IMR-90 (cell line): ENCODE data around the gene STARD7. TPM values are rescaled to one million over a fixed set of nuclear protein-coding genes. Genes with fewer than 3 reads are reported as not detected.

Experiments
- ATAC-seq: fragments of 200-7000 bp; cut with Tn5 transposase; 2 replicates; pipeline ENCODE4 v1.9.1; 2020; ENCODE audit warnings: low read depth, mild to moderate bottlenecking, moderate library complexity
- BruUV-seq: library from RNA; stranded (reverse); fragments of 400-500 nt; replicated peaks from 2 replicates; lab custom pipeline; 2021; lab: Mats Ljungman, UMichigan
- CTCF ChIA-PET: fragments of 300-600 bp; formaldehyde crosslinking; extraction: SDS; loops from one replicate; lab custom pipeline; 2021; ENCODE audit warnings: antibody characterized with exemption; lab: Yijun Ruan, JAX
- POLR2A ChIA-PET: fragments of 300-600 bp; sonication (Branson Sonifier 250); formaldehyde crosslinking; loops from one replicate; lab custom pipeline; 2022; ENCODE audit warnings: antibody characterized with exemption; ENCODE audit not compliant: unreplicated experiment; lab: Charles Lee
- DNase-seq: peaks from one replicate; pipeline ENCODE4 v3.0.0; 2013
- H2AFZ ChIP-seq: replicated peaks from 2 replicates; pipeline ENCODE3; 2013; ENCODE audit warnings: low read length, mild to moderate bottlenecking; ENCODE audit not compliant: poor library complexity
- H2AK5ac ChIP-seq: 2 replicates; pipeline ENCODE4 v1.6.1; 2013; ENCODE audit warnings: low read depth, low read length, inconsistent platforms
- H2AK9ac ChIP-seq: replicated peaks from 2 replicates; pipeline ENCODE3; 2013; ENCODE audit warnings: mild to moderate bottlenecking, low read depth, low read length, moderate library complexity; ENCODE audit not compliant: poor library complexity
- H2BK120ac ChIP-seq: 2 replicates; pipeline ENCODE4 v1.6.1; 2013; ENCODE audit warnings: low read depth, low read length, inconsistent platforms
- H2BK15ac ChIP-seq: 3 replicates; pipeline ENCODE4 v1.6.1; 2013; ENCODE audit warnings: low read depth, low read length, inconsistent platforms
- H2BK20ac ChIP-seq: 2 replicates; pipeline ENCODE4 v1.6.1; 2013; ENCODE audit warnings: low read depth, mild to moderate bottlenecking, inconsistent platforms, low read length, moderate library complexity
- H2BK5ac ChIP-seq: 2 replicates; pipeline ENCODE4 v1.6.1; 2013; ENCODE audit warnings: mild to moderate bottlenecking, low read depth, low read length, inconsistent platforms; ENCODE audit not compliant: poor library complexity, severe bottlenecking
- H3K14ac ChIP-seq: replicated peaks from 2 replicates; pipeline ENCODE4 v1.6.1; 2013; ENCODE audit warnings: low read depth, low read length, inconsistent platforms
- H3K18ac ChIP-seq: 2 replicates; pipeline ENCODE4 v1.6.1; 2013; ENCODE audit warnings: low read depth, low read length, control low read depth
- H3K23ac ChIP-seq: 2 replicates; pipeline ENCODE4 v1.6.1; 2013; ENCODE audit warnings: low read depth, low read length, inconsistent platforms
- H3K27ac ChIP-seq: 2 replicates; pipeline ENCODE4 v1.5.1; 2013; ENCODE audit warnings: mild to moderate bottlenecking, control low read depth, low read length; ENCODE audit not compliant: insufficient read depth
- H3K27me3 ChIP-seq: 2 replicates; pipeline ENCODE4 v1.6.1; 2013; ENCODE audit warnings: low read length; ENCODE audit not compliant: control insufficient read depth, insufficient read depth
- H3K36me3 ChIP-seq: 2 replicates; pipeline ENCODE4 v1.6.1; 2013; ENCODE audit warnings: low read length, mixed read lengths; ENCODE audit not compliant: control insufficient read depth, insufficient read depth
- H3K4ac ChIP-seq: 2 replicates; pipeline ENCODE4 v1.6.1; 2013; ENCODE audit warnings: low read depth, low read length, inconsistent platforms
- H3K4me1 ChIP-seq: 2 replicates; pipeline ENCODE4 v1.6.1; 2013; ENCODE audit warnings: low read length, mixed read lengths; ENCODE audit not compliant: control insufficient read depth, insufficient read depth
- H3K4me2 ChIP-seq: 2 replicates; pipeline ENCODE4 v1.6.1; 2013; ENCODE audit warnings: low read depth, mild to moderate bottlenecking, control low read depth, low read length, moderate library complexity
- H3K4me3 ChIP-seq: 2 replicates; pipeline ENCODE4 v1.5.1; 2013; ENCODE audit warnings: low read depth, mild to moderate bottlenecking, control low read depth, low read length, moderate library complexity; ENCODE audit not compliant: insufficient read depth
- H3K56ac ChIP-seq: 2 replicates; pipeline ENCODE4 v1.6.1; 2013; ENCODE audit warnings: low read length, inconsistent platforms; ENCODE audit not compliant: insufficient read depth; ENCODE audit errors: extremely low read depth
- H3K79me1 ChIP-seq, 2 experiments: 2 replicates each; pipeline ENCODE4 v1.6.1; 2013; ENCODE audit warnings: low read length in 2 of 2, inconsistent platforms in 1 of 2, low read depth in 1 of 2
- H3K9ac ChIP-seq: 2 replicates; pipeline ENCODE4 v1.6.1; 2013; ENCODE audit warnings: low read depth, low read length, control low read depth
- H3K9me1 ChIP-seq: 2 replicates; pipeline ENCODE4 v1.6.1; 2013; ENCODE audit warnings: low read length, inconsistent platforms; ENCODE audit not compliant: insufficient read depth
- H3K9me3 ChIP-seq: 2 replicates; pipeline ENCODE4 v1.6.1; 2013; ENCODE audit warnings: low read length; ENCODE audit not compliant: control insufficient read depth, insufficient read depth
- H4K20me1 ChIP-seq: 2 replicates; pipeline ENCODE4 v1.6.1; 2013; ENCODE audit warnings: low read length, inconsistent platforms; ENCODE audit not compliant: insufficient read depth
- H4K5ac ChIP-seq: 2 replicates; pipeline ENCODE4 v1.6.1; 2013; ENCODE audit warnings: mild to moderate bottlenecking, low read depth, low read length, control low read depth
- H4K8ac ChIP-seq, 2 experiments: 2 replicates each; pipeline ENCODE4 v1.6.1; 2013; ENCODE audit warnings: low read depth in 2 of 2, low read length in 2 of 2, control low read depth in 1 of 2, inconsistent platforms in 1 of 2
- H4K91ac ChIP-seq: 2 replicates; pipeline ENCODE4 v1.6.1; 2013; ENCODE audit warnings: low read depth, low read length, inconsistent platforms; ENCODE audit not compliant: insufficient read depth
- CTCF ChIP-seq: conservative IDR thresholded peaks from 2 replicates; pipeline ENCODE4 v1.5.1; 2012; ENCODE audit warnings: mild to moderate bottlenecking, low read depth, low read length, improper control_type of control experiment
- ELK1 ChIP-seq: fragments of 150-350 bp; IDR thresholded peaks from 2 replicates; pipeline ENCODE4 v1.6.1; 2016; ENCODE audit warnings: low read depth, mild to moderate bottlenecking, low read length, moderate library complexity, borderline replicate concordance
- FOS ChIP-seq: fragments of 150-350 bp; IDR thresholded peaks from 2 replicates; pipeline ENCODE4 v1.6.1; 2016; ENCODE audit warnings: low read depth, low read length
- MAFK ChIP-seq: IDR thresholded peaks from 2 replicates; pipeline ENCODE4 v1.6.1; 2012; ENCODE audit warnings: low read depth, low read length, improper control_type of control experiment
- MAZ ChIP-seq: IDR thresholded peaks from 2 replicates; pipeline ENCODE4 v1.6.1; 2012; ENCODE audit warnings: low read depth, mild to moderate bottlenecking, low read length, improper control_type of control experiment, moderate library complexity, borderline replicate concordance
- MXI1 ChIP-seq: IDR thresholded peaks from 2 replicates; pipeline ENCODE4 v1.6.1; 2012; ENCODE audit warnings: low read depth, mild to moderate bottlenecking, low read length, moderate library complexity, borderline replicate concordance
- NFE2L2 ChIP-seq: fragments of 150-350 bp; IDR thresholded peaks from 2 replicates; pipeline ENCODE4 v1.6.1; 2016; ENCODE audit warnings: low read depth, mild to moderate bottlenecking, low read length
- POLR2A ChIP-seq: IDR thresholded peaks from 2 replicates; pipeline ENCODE4 v1.6.1; 2012; ENCODE audit warnings: mild to moderate bottlenecking, low read depth, low read length
- RAD21 ChIP-seq: IDR thresholded peaks from 2 replicates; pipeline ENCODE4 v1.6.1; 2012; ENCODE audit warnings: low read length, improper control_type of control experiment
- RCOR1 ChIP-seq: IDR thresholded peaks from 2 replicates; pipeline ENCODE4 v1.6.1; 2012; ENCODE audit warnings: mild to moderate bottlenecking, low read length, improper control_type of control experiment; ENCODE audit not compliant: insufficient replicate concordance
- RFX5 ChIP-seq: IDR thresholded peaks from 2 replicates; pipeline ENCODE4 v1.8.0; 2012; ENCODE audit warnings: low read depth, mild to moderate bottlenecking, low read length, moderate library complexity
- USF2 ChIP-seq: fragments of 150-350 bp; IDR thresholded peaks from 2 replicates; pipeline ENCODE4 v1.6.1; 2017; ENCODE audit warnings: mild to moderate bottlenecking, antibody characterized with exemption, low read length, low read depth
- WGBS, 2 experiments: methylation state at CpG; one replicate each; pipeline versions ENCODE4 v1.1.5 to v1.1.7; 2013; ENCODE audit warnings: missing lambda C conversion rate in 2 of 2; ENCODE audit not compliant: insufficient read length in 1 of 2; ENCODE audit errors: extremely low coverage in 2 of 2; 5-methylcytosine and 5-hydroxymethylcytosine counted together
- dilution Hi-C: fragments of 300-500 bp; cut with HindIII; formaldehyde crosslinking; loops from one replicate; pipeline ENCODE4 v1.14.3; 2018; ENCODE audit warnings: low sequenced_read_pairs; ENCODE audit not compliant: unreplicated experiment
- in situ Hi-C: fragments of 300-500 bp; cut with MboI; formaldehyde crosslinking; loops from 3 replicates; pipeline ENCODE4 v1.14.3; 2019; ENCODE audit warnings: low sequenced_read_pairs, inconsistent platforms, mixed read lengths
- intact Hi-C: fragments of 100-400 bp; cut with micrococcal nuclease; formaldehyde crosslinking; loops from 2 replicates; pipeline ENCODE4 v1.10.0; 2022
- polyA plus RNA-seq, 3 experiments: library from polyadenylated mRNA; depleted of rRNA; stranded (reverse); fragments of >200 nt; gene quantifications; 2 replicates each; pipeline ENCODE4 v1.2.3, GENCODE V29; 2012; ENCODE audit warnings: low replicate concordance in 1 of 3
- total RNA-seq: library from RNA; depleted of rRNA; stranded (reverse); fragments of >200 nt; gene quantifications from 2 replicates; pipeline ENCODE4 v1.2.3, GENCODE V29; 2012

STARD7 gene
- total and polyA plus RNA-seq, 2 of the 4 experiments (the other 2 are of a cell fraction), result 61.7 to 138 TPM

GRCh38 chr2:96156011-96156820, 52.4 kb downstream of the STARD7 start:
- CTCF ChIA-PET, result no interaction called here

More at GRCh38 chr2:96156011-96156820, 52.4 kb downstream of the STARD7 start:
- no peak overlapping the region for H3K23ac ChIP-seq
- no peak overlapping the region for H4K8ac ChIP-seq
- no peaks in the 10 kb centered on the region for H3K4me1 ChIP-seq
- H3K4me3 ChIP-seq, result no peak overlapping the region
- no peak overlapping the region for H2BK15ac ChIP-seq
- no peaks in the 10 kb centered on the region for H3K9me1 ChIP-seq
- in situ Hi-C loops, result no loop called here
- no peak overlapping the region for H3K4ac ChIP-seq
- H2AK5ac ChIP-seq, result no peak overlapping the region
- no peak for ATAC-seq
- H3K9ac ChIP-seq, result no peak overlapping the region
- no peak overlapping the region for H3K14ac ChIP-seq
- H3K36me3 ChIP-seq, result no peaks in the 10 kb centered on the region
- H3K4me2 ChIP-seq, result no peak overlapping the region
- no TSS peak for BruUV-seq
- POLR2A ChIA-PET, result no interaction called here
- intact Hi-C loops, result no loop called here
- H3K79me1 ChIP-seq, result no peaks in the 10 kb centered on the region
- dilution Hi-C loops, result no loop called here
- no peaks in the 10 kb centered on the region for H4K20me1 ChIP-seq
- 100% methylated on average over 2 of the region's 10 CpGs; no CpG with 5 or more reads in 1 of the 2 experiments for WGBS, 2 experiments
- no peak overlapping the region for H2BK5ac ChIP-seq
- H2AK9ac ChIP-seq, result no peak overlapping the region
- no peak for DNase-seq
- H3K18ac ChIP-seq, result no peak overlapping the region
- no peak overlapping the region for H3K56ac ChIP-seq
- peaks cover 12% of the 10 kb centered on the region; the same call in 1 of the 2 replicates for H3K27me3 ChIP-seq
- no peak overlapping the region for H4K91ac ChIP-seq
- no peak overlapping the region for H2BK120ac ChIP-seq
- no peak overlapping the region for H4K5ac ChIP-seq
- no peak for TF ChIP-seq RFX5
- no peak for TF ChIP-seq NFE2L2
- TF ChIP-seq MAFK, result no peak
- no peak for TF ChIP-seq CTCF
- no peak for TF ChIP-seq RAD21
- no peak for TF ChIP-seq FOS
- TF ChIP-seq MXI1, result no peak
- TF ChIP-seq POLR2A, result no peak
- TF ChIP-seq USF2, result no peak
- no peak for TF ChIP-seq ELK1
- TF ChIP-seq RCOR1, result no peak
- no peak for TF ChIP-seq MAZ
- H3K9me3 ChIP-seq, result no peaks in the 10 kb centered on the region
- no peak overlapping the region for H2AFZ ChIP-seq
- H2BK20ac ChIP-seq, result no peak overlapping the region
- no peak overlapping the region for H3K27ac ChIP-seq
